ENCODE data around the gene TET1.

DNA sequence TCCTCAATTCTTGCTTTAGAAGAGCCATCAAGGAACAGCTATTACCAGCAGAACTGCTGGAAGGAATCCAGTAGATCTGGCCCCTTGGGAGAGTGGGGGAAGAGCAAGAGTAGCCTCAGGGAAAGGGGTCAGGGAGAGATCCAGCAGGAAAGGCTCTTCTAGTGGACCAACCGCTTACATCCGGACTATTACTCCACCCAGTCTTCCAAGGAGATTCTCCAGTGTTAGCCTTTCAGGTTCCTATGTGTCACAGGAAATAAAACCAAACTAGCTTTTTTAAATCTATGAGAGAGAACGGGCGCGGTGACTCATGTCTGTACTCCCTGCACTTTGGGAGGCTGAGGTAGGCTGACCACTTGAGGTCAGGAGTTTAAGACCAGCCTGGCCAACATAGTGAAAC lies 34.3 kb downstream of the TET1 start:
- TF ChIP-seq, protein P1, sequence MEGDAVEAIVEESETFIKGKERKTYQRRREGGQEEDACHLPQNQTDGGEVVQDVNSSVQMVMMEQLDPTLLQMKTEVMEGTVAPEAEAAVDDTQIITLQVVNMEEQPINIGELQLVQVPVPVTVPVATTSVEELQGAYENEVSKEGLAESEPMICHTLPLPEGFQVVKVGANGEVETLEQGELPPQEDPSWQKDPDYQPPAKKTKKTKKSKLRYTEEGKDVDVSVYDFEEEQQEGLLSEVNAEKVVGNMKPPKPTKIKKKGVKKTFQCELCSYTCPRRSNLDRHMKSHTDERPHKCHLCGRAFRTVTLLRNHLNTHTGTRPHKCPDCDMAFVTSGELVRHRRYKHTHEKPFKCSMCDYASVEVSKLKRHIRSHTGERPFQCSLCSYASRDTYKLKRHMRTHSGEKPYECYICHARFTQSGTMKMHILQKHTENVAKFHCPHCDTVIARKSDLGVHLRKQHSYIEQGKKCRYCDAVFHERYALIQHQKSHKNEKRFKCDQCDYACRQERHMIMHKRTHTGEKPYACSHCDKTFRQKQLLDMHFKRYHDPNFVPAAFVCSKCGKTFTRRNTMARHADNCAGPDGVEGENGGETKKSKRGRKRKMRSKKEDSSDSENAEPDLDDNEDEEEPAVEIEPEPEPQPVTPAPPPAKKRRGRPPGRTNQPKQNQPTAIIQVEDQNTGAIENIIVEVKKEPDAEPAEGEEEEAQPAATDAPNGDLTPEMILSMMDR (conservative IDR thresholded peaks at IDR 0.05; ENCODE audit: low read depth in 2 of 2) = no peak
- TF ChIP-seq, protein P2, sequence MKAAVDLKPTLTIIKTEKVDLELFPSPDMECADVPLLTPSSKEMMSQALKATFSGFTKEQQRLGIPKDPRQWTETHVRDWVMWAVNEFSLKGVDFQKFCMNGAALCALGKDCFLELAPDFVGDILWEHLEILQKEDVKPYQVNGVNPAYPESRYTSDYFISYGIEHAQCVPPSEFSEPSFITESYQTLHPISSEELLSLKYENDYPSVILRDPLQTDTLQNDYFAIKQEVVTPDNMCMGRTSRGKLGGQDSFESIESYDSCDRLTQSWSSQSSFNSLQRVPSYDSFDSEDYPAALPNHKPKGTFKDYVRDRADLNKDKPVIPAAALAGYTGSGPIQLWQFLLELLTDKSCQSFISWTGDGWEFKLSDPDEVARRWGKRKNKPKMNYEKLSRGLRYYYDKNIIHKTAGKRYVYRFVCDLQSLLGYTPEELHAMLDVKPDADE (IDR thresholded peaks at IDR 0.05) = no peak
- TF ChIP-seq POLR2AphosphoS5 (IDR thresholded peaks at IDR 0.05; ENCODE audit: low read depth) (no peak), CREB1 (CRISPR knock-in tag; IDR thresholded peaks at IDR 0.05; ENCODE audit: low read depth) (no peak), EZH2phosphoT487 (IDR thresholded peaks at IDR 0.05; ENCODE audit: unreplicated experiment) (no peak), EZH2 (IDR thresholded peaks at IDR 0.05; ENCODE audit: low read depth, unreplicated experiment) (no peak)

All from GM23338 (cell line).